Tibial nerve (tissue), 4 donors: Measurements from ENCODE around the gene OLFM3.

Source experiments
- EP300 ChIP-seq, 2 donors: sonication (generic); formaldehyde crosslinking; IDR thresholded peaks; one replicate each; pipeline ENCODE4 v1.6.1; 2017; ENCODE audit warnings: antibody characterized with exemption in 2 of 2, mild to moderate bottlenecking in 1 of 2
- TF ChIP-seq, protein P1 (sequence below), 5 experiments: fragments of 200-600 bp in 3 of 5; fragments of 450-650 bp in 2 of 5; sonication (generic) in 3 of 5; IDR thresholded peaks; one replicate each; pipeline ENCODE4 v1.5.1; 2016 to 2019; ENCODE audit warnings: antibody characterized with exemption in 5 of 5, mild to moderate bottlenecking in 3 of 5, moderate library complexity in 2 of 5

DNA sequence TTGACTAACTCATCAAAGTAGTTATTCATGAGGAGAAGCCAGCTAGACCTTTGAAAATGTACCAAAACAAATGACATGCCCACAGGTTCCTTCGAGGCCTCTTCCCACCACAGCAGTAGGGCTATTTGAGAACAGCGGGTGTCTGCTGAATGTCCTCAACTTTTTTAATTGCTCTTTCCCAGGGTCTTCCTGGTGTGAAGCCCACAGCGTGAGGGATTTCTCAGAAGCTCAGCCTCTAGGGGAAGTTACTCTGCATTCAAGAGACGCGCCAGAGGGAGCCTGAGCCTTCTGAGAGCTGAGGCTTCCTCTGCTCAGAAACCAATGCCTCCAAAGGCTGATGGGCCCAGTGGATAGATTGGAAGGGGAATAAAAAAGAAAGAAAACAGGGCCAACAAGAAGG, 153.6 kb downstream of the OLFM3 start:
- TF ChIP-seq, protein P1, sequence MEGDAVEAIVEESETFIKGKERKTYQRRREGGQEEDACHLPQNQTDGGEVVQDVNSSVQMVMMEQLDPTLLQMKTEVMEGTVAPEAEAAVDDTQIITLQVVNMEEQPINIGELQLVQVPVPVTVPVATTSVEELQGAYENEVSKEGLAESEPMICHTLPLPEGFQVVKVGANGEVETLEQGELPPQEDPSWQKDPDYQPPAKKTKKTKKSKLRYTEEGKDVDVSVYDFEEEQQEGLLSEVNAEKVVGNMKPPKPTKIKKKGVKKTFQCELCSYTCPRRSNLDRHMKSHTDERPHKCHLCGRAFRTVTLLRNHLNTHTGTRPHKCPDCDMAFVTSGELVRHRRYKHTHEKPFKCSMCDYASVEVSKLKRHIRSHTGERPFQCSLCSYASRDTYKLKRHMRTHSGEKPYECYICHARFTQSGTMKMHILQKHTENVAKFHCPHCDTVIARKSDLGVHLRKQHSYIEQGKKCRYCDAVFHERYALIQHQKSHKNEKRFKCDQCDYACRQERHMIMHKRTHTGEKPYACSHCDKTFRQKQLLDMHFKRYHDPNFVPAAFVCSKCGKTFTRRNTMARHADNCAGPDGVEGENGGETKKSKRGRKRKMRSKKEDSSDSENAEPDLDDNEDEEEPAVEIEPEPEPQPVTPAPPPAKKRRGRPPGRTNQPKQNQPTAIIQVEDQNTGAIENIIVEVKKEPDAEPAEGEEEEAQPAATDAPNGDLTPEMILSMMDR (IDR thresholded peaks at IDR 0.05) = no peak
- TF ChIP-seq EP300 (IDR thresholded peaks at IDR 0.05) = no peak
